GM23338 (cell line): ENCODE data around the gene KSR2. TPM values are rescaled to one million over a fixed set of nuclear protein-coding genes. Genes with fewer than 3 reads are reported as not detected.

ENCODE experiments used
- ATAC-seq: fragments of 200-7000 bp; cut with Tn5 transposase; 3 replicates; pipeline ENCODE4 v1.9.1; 2020
- DNase-seq: peaks from one replicate; pipeline ENCODE4 v3.0.0-alpha.2; 2015; ENCODE audit warnings: low spot score
- H2AFZ ChIP-seq: fragments of 200-600 bp; sonication (generic); 2 replicates; pipeline ENCODE4 v1.8.0; 2016; ENCODE audit warnings: antibody characterized with exemption, mild to moderate bottlenecking, moderate library complexity
- H3F3A ChIP-seq: fragments of 200-600 bp; sonication (generic); replicated peaks from 2 replicates; pipeline ENCODE4 v1.8.0; 2017; ENCODE audit warnings: antibody characterized with exemption, mixed run types, low read depth
- H3K27ac ChIP-seq: fragments of 200-600 bp; sonication (generic); 2 replicates; pipeline ENCODE4 v1.6.1; 2016; ENCODE audit warnings: low read depth
- H3K27me3 ChIP-seq: fragments of 200-600 bp; sonication (generic); 2 replicates; pipeline ENCODE4 v1.8.0; 2016; ENCODE audit warnings: mild to moderate bottlenecking, mixed run types, moderate library complexity; ENCODE audit not compliant: insufficient read depth
- H3K36me3 ChIP-seq: fragments of 200-600 bp; sonication (generic); 2 replicates; pipeline ENCODE4 v1.8.0; 2016; ENCODE audit warnings: mild to moderate bottlenecking; ENCODE audit not compliant: insufficient read depth
- H3K4me1 ChIP-seq: fragments of 200-600 bp; sonication (generic); 2 replicates; pipeline ENCODE4 v1.8.0; 2016; ENCODE audit warnings: mild to moderate bottlenecking, moderate library complexity; ENCODE audit not compliant: insufficient read depth
- H3K4me2 ChIP-seq: fragments of 200-600 bp; sonication (generic); 2 replicates; pipeline ENCODE4 v1.7.1; 2017; ENCODE audit warnings: mixed run types
- H3K4me3 ChIP-seq: fragments of 200-600 bp; sonication (generic); 2 replicates; pipeline ENCODE4 v1.6.1; 2016; ENCODE audit warnings: mixed run types
- H3K79me2 ChIP-seq: fragments of 200-600 bp; sonication (generic); replicated peaks from 2 replicates; pipeline ENCODE4 v1.8.0; 2017; ENCODE audit warnings: mild to moderate bottlenecking; ENCODE audit not compliant: insufficient read depth
- H3K9me2 ChIP-seq: fragments of 200-600 bp; sonication (generic); 2 replicates; pipeline ENCODE4 v1.8.0; 2017; ENCODE audit not compliant: insufficient read depth
- H4K20me1 ChIP-seq: fragments of 200-600 bp; sonication (generic); replicated peaks from 2 replicates; pipeline ENCODE4 v1.8.0; 2017; ENCODE audit warnings: mild to moderate bottlenecking; ENCODE audit not compliant: insufficient read depth
- H3K27ac Mint-ChIP-seq: 2 replicates; pipeline ENCODE4 v1.8.0; 2020; ENCODE audit warnings: inconsistent platforms, mild to moderate bottlenecking, moderate library complexity, mixed read lengths
- H3K27me3 Mint-ChIP-seq: 3 replicates; pipeline ENCODE4 v1.8.0; 2022; ENCODE audit warnings: low read depth, mild to moderate bottlenecking, moderate library complexity, mixed read lengths, inconsistent platforms; ENCODE audit not compliant: insufficient read depth, poor library complexity
- H3K36me3 Mint-ChIP-seq: 3 replicates; pipeline ENCODE4 v1.8.0; 2021; ENCODE audit warnings: low read depth, mild to moderate bottlenecking, inconsistent platforms, moderate library complexity, mixed read lengths
- H3K4me1 Mint-ChIP-seq: 3 replicates; pipeline ENCODE4 v1.8.0; 2020; ENCODE audit warnings: mild to moderate bottlenecking, inconsistent platforms, mixed read lengths
- H3K4me3 Mint-ChIP-seq: 3 replicates; pipeline ENCODE4 v1.8.0; 2021; ENCODE audit warnings: moderate library complexity, mild to moderate bottlenecking, inconsistent platforms, mixed read lengths
- H3K9me3 Mint-ChIP-seq: 3 replicates; pipeline ENCODE4 v1.8.0; 2020; ENCODE audit warnings: moderate library complexity, mild to moderate bottlenecking, inconsistent platforms, mixed read lengths
- CREB1 ChIP-seq: fragments of 250-450 bp; sonication (Bioruptor Pico); IDR thresholded peaks from 2 replicates; pipeline ENCODE4 v1.5.0; 2020; ENCODE audit warnings: low read depth, mild to moderate bottlenecking, moderate library complexity
- EZH2 ChIP-seq: fragments of 200-600 bp; sonication (generic); IDR thresholded peaks from one replicate; pipeline ENCODE4 v1.8.0; 2017; ENCODE audit warnings: antibody characterized with exemption, mild to moderate bottlenecking, low read depth; ENCODE audit not compliant: unreplicated experiment
- JUNB ChIP-seq: IDR thresholded peaks from one replicate; pipeline ENCODE4 v1.6.1; 2016; ENCODE audit warnings: antibody characterized with exemption; ENCODE audit not compliant: unreplicated experiment
- NANOG ChIP-seq: IDR thresholded peaks from 2 replicates; pipeline ENCODE4 v1.6.1; 2016; ENCODE audit warnings: antibody characterized with exemption, borderline replicate concordance
- STAT1 ChIP-seq: IDR thresholded peaks from one replicate; pipeline ENCODE4 v1.6.1; 2016; ENCODE audit warnings: antibody characterized with exemption; ENCODE audit not compliant: unreplicated experiment
- ZNF114 ChIP-seq: fragments of 250-450 bp; sonication (Bioruptor Pico); IDR thresholded peaks from 2 replicates; pipeline ENCODE4 v1.5.0; 2020; ENCODE audit warnings: mild to moderate bottlenecking, moderate library complexity
- ZNF331 ChIP-seq: fragments of 250-450 bp; sonication (Bioruptor Pico); IDR thresholded peaks from 2 replicates; pipeline ENCODE4 v1.5.0; 2020; ENCODE audit warnings: low read depth, mild to moderate bottlenecking, moderate library complexity
- polyA plus RNA-seq: library from polyadenylated mRNA; unstranded; fragments of >200 nt; fragmentation: Nextera tagmentation; extraction: Ambion mirVana; gene quantifications from 2 replicates; pipeline ENCODE4 v1.2.1, GENCODE V29; 2016
- total RNA-seq: library from RNA; depleted of rRNA; stranded (reverse); fragments of >200 nt; shearing (Covaris generic); gene quantifications from 2 replicates; pipeline ENCODE4 v1.2.3, GENCODE V29; 2014
- TF ChIP-seq, protein P1 (sequence below): fragments of 250-450 bp; sonication (Bioruptor Pico); IDR thresholded peaks from 2 replicates; pipeline ENCODE4 v1.5.0; 2020; ENCODE audit warnings: mild to moderate bottlenecking, moderate library complexity

Gene KSR2
- total and polyA plus RNA-seq, 2 experiments from 2014 or later: 1.1 to 2.7 TPM

DNA sequence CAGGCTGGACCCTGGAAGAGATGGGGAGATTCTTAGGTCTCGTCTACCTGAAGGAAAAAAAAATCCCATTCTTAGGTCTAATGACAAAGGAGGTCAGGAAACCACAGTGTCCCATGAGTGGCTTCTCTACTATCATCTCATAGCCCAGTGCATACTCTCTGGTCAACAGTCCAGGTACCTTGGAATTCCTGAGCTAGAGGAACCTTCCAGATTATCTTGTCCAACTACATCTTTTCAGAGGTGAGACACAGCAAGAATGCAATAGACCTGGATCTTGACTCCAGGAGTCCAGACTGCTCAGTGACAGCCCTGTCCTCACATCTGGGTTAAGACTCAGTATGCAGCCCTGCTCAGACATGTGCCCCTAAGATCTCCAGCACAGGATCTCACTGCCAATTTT lies 429.9 kb downstream of the KSR2 start:
- no peak overlapping the region for H3K4me2 ChIP-seq
- no peaks in the 10 kb centered on the region for H3K9me2 ChIP-seq
- no peak for TF ChIP-seq ZNF114 (CRISPR knock-in tag)
- TF ChIP-seq, protein P1, sequence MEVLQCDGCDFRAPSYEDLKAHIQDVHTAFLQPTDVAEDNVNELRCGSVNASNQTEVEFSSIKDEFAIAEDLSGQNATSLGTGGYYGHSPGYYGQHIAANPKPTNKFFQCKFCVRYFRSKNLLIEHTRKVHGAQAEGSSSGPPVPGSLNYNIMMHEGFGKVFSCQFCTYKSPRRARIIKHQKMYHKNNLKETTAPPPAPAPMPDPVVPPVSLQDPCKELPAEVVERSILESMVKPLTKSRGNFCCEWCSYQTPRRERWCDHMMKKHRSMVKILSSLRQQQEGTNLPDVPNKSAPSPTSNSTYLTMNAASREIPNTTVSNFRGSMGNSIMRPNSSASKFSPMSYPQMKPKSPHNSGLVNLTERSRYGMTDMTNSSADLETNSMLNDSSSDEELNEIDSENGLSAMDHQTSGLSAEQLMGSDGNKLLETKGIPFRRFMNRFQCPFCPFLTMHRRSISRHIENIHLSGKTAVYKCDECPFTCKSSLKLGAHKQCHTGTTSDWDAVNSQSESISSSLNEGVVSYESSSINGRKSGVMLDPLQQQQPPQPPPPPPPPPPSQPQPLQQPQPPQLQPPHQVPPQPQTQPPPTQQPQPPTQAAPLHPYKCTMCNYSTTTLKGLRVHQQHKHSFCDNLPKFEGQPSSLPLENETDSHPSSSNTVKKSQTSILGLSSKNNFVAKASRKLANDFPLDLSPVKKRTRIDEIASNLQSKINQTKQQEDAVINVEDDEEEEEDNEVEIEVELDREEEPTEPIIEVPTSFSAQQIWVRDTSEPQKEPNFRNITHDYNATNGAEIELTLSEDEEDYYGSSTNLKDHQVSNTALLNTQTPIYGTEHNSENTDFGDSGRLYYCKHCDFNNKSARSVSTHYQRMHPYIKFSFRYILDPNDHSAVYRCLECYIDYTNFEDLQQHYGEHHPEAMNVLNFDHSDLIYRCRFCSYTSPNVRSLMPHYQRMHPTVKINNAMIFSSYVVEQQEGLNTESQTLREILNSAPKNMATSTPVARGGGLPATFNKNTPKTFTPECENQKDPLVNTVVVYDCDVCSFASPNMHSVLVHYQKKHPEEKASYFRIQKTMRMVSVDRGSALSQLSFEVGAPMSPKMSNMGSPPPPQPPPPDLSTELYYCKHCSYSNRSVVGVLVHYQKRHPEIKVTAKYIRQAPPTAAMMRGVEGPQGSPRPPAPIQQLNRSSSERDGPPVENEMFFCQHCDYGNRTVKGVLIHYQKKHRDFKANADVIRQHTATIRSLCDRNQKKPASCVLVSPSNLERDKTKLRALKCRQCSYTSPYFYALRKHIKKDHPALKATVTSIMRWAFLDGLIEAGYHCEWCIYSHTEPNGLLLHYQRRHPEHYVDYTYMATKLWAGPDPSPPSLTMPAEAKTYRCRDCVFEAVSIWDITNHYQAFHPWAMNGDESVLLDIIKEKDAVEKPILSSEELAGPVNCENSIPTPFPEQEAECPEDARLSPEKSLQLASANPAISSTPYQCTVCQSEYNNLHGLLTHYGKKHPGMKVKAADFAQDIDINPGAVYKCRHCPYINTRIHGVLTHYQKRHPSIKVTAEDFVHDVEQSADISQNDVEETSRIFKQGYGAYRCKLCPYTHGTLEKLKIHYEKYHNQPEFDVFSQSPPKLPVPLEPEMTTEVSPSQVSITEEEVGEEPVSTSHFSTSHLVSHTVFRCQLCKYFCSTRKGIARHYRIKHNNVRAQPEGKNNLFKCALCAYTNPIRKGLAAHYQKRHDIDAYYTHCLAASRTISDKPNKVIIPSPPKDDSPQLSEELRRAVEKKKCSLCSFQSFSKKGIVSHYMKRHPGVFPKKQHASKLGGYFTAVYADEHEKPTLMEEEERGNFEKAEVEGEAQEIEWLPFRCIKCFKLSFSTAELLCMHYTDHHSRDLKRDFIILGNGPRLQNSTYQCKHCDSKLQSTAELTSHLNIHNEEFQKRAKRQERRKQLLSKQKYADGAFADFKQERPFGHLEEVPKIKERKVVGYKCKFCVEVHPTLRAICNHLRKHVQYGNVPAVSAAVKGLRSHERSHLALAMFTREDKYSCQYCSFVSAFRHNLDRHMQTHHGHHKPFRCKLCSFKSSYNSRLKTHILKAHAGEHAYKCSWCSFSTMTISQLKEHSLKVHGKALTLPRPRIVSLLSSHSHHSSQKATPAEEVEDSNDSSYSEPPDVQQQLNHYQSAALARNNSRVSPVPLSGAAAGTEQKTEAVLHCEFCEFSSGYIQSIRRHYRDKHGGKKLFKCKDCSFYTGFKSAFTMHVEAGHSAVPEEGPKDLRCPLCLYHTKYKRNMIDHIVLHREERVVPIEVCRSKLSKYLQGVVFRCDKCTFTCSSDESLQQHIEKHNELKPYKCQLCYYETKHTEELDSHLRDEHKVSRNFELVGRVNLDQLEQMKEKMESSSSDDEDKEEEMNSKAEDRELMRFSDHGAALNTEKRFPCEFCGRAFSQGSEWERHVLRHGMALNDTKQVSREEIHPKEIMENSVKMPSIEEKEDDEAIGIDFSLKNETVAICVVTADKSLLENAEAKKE (CRISPR knock-in tag): no peak
- no peak for TF ChIP-seq EZH2
- TF ChIP-seq CREB1: no peak
- TF ChIP-seq NANOG: no peak
- TF ChIP-seq STAT1: no peak
- TF ChIP-seq JUNB: no peak
- TF ChIP-seq ZNF331: no peak
- Mint-ChIP-seq H3K27ac (no peak overlapping the region), H3K4me3 (no peak overlapping the region), H3K9me3 (no peaks in the 10 kb centered on the region), H3K27me3 (peaks cover 6% of the 10 kb centered on the region), H3K4me1 (no peaks in the 10 kb centered on the region), H3K36me3 (no peaks in the 10 kb centered on the region)
- H2AFZ ChIP-seq: no peak overlapping the region
- no peaks in the 10 kb centered on the region for H3K79me2 ChIP-seq
- H3K36me3 ChIP-seq: no peaks in the 10 kb centered on the region
- DNase-seq: no peak
- H3F3A ChIP-seq: no peaks in the 10 kb centered on the region
- no peaks in the 10 kb centered on the region for H3K27me3 ChIP-seq
- no peaks in the 10 kb centered on the region for H3K4me1 ChIP-seq
- no peaks in the 10 kb centered on the region for H4K20me1 ChIP-seq
- ATAC-seq: no peak
- H3K4me3 ChIP-seq: no peak overlapping the region
- no peak overlapping the region for H3K27ac ChIP-seq
